HEK293 (cell line): ENCODE data around the gene LRFN2.

ENCODE experiments used
- CTCF ChIA-PET: fragments of 350-600 bp; formaldehyde crosslinking; extraction: SDS; loops from one replicate; lab custom pipeline; 2021; ENCODE audit warnings: antibody characterized with exemption; lab: Yijun Ruan, JAX
- POLR2A ChIA-PET: fragments of 300-600 bp; formaldehyde crosslinking; extraction: SDS; loops from one replicate; lab custom pipeline; 2020; ENCODE audit warnings: antibody characterized with exemption, inconsistent platforms; lab: Yijun Ruan, JAX
- H3K27ac ChIP-seq: fragments of 200-500 bp; sonication (Bioruptor generic); 2 replicates; pipeline ENCODE4 v1.5.1; 2014; ENCODE audit warnings: low read depth, low read length, control low read depth, inconsistent platforms; ENCODE audit errors: extremely low read depth
- H3K36me3 ChIP-seq, 2 experiments: fragments of 200-500 bp in 1 of 2; sonication (Bioruptor generic) in 1 of 2; 1 replicate in 1 of 2; 2 replicates in 1 of 2; pipeline ENCODE4 v1.5.1; 2014 to 2017; ENCODE audit warnings: inconsistent platforms in 2 of 2, low read length in 2 of 2; ENCODE audit not compliant: control insufficient read depth in 2 of 2, insufficient read depth in 1 of 2
- H3K4me1 ChIP-seq: fragments of 200-500 bp; sonication (Bioruptor generic); 2 replicates; pipeline ENCODE4 v1.5.1; 2014; ENCODE audit warnings: mild to moderate bottlenecking, low read length, inconsistent platforms; ENCODE audit not compliant: control insufficient read depth, insufficient read depth
- H3K4me3 ChIP-seq: 2 replicates; pipeline ENCODE4 v1.5.1; 2011; ENCODE audit warnings: low read depth, mild to moderate bottlenecking, control low read depth, low read length, moderate library complexity
- H3K9me3 ChIP-seq: fragments of 200-500 bp; sonication (Bioruptor generic); 2 replicates; pipeline ENCODE4 v1.5.1; 2014; ENCODE audit warnings: low read depth, low read length, inconsistent platforms; ENCODE audit not compliant: control insufficient read depth, insufficient read depth
- HIC1 ChIP-seq: fragments of 450-650 bp; formaldehyde crosslinking; IDR thresholded peaks from 2 replicates; pipeline ENCODE4 v1.5.1; 2016; ENCODE audit warnings: missing biosample characterization, missing genetic modification characterization
- MYNN ChIP-seq: fragments of 450-650 bp; formaldehyde crosslinking; IDR thresholded peaks from 2 replicates; pipeline ENCODE4 v1.5.1; 2016; ENCODE audit warnings: missing biosample characterization, missing genetic modification characterization, borderline replicate concordance
- MZF1 ChIP-seq: fragments of 450-650 bp; formaldehyde crosslinking; IDR thresholded peaks from 2 replicates; pipeline ENCODE4 v1.5.1; 2017; ENCODE audit warnings: missing biosample characterization, missing genetic modification characterization, borderline replicate concordance
- SCRT2 ChIP-seq: fragments of 450-650 bp; formaldehyde crosslinking; IDR thresholded peaks from 2 replicates; pipeline ENCODE4 v1.5.1; 2016; ENCODE audit warnings: missing biosample characterization, missing genetic modification characterization
- TCF7L2 ChIP-seq: IDR thresholded peaks from 2 replicates; pipeline ENCODE4 v1.6.1; 2011; ENCODE audit warnings: low read depth, mild to moderate bottlenecking, inconsistent platforms, low read length, moderate library complexity, borderline replicate concordance
- YY1 ChIP-seq: fragments of 450-650 bp; formaldehyde crosslinking; IDR thresholded peaks from 2 replicates; pipeline ENCODE4 v1.5.1; 2018; ENCODE audit warnings: missing biosample characterization, missing genetic modification characterization
- ZBTB1 ChIP-seq: fragments of 450-650 bp; formaldehyde crosslinking; IDR thresholded peaks from 2 replicates; pipeline ENCODE4 v1.5.1; 2016; ENCODE audit warnings: missing biosample characterization, missing genetic modification characterization
- ZBTB11 ChIP-seq: fragments of 450-650 bp; formaldehyde crosslinking; conservative IDR thresholded peaks from 2 replicates; pipeline ENCODE4 v1.5.1; 2016; ENCODE audit warnings: low read depth, missing biosample characterization, missing genetic modification characterization
- ZBTB20 ChIP-seq: fragments of 450-650 bp; formaldehyde crosslinking; IDR thresholded peaks from 2 replicates; pipeline ENCODE4 v1.5.1; 2016; ENCODE audit warnings: missing biosample characterization, missing genetic modification characterization
- ZFP3 ChIP-seq: fragments of 450-650 bp; formaldehyde crosslinking; IDR thresholded peaks from 2 replicates; pipeline ENCODE4 v1.5.1; 2016; ENCODE audit warnings: low read depth, missing biosample characterization, missing genetic modification characterization
- ZIC2 ChIP-seq: fragments of 450-650 bp; formaldehyde crosslinking; IDR thresholded peaks from 2 replicates; pipeline ENCODE4 v1.5.1; 2016; ENCODE audit warnings: missing biosample characterization, missing genetic modification characterization
- ZNF239 ChIP-seq: fragments of 450-650 bp; formaldehyde crosslinking; IDR thresholded peaks from 2 replicates; pipeline ENCODE4 v1.5.1; 2016; ENCODE audit warnings: missing biosample characterization, missing genetic modification characterization
- ZNF280C ChIP-seq: fragments of 450-650 bp; formaldehyde crosslinking; IDR thresholded peaks from 2 replicates; pipeline ENCODE4 v1.5.1; 2016; ENCODE audit warnings: missing biosample characterization, missing genetic modification characterization
- ZNF404 ChIP-seq: fragments of 450-650 bp; formaldehyde crosslinking; IDR thresholded peaks from 2 replicates; pipeline ENCODE4 v1.5.1; 2017; ENCODE audit warnings: missing biosample characterization, missing genetic modification characterization
- ZNF423 ChIP-seq: fragments of 450-650 bp; formaldehyde crosslinking; IDR thresholded peaks from 2 replicates; pipeline ENCODE4 v1.5.1; 2016; ENCODE audit warnings: missing biosample characterization, missing genetic modification characterization
- ZNF488 ChIP-seq: fragments of 450-650 bp; formaldehyde crosslinking; IDR thresholded peaks from 2 replicates; pipeline ENCODE4 v1.5.1; 2016; ENCODE audit warnings: missing biosample characterization, missing genetic modification characterization
- ZNF629 ChIP-seq: fragments of 450-650 bp; formaldehyde crosslinking; IDR thresholded peaks from 2 replicates; pipeline ENCODE4 v1.5.1; 2017; ENCODE audit warnings: missing biosample characterization, missing genetic modification characterization
- ZNF664 ChIP-seq: fragments of 450-650 bp; formaldehyde crosslinking; IDR thresholded peaks from 2 replicates; pipeline ENCODE4 v1.5.1; 2016; ENCODE audit warnings: missing biosample characterization, missing genetic modification characterization

Gene LRFN2

GRCh38 chr6:40443842-40444241 lies 143.3 kb downstream of the LRFN2 start:
- Histone ChIP-seq H3K4me3 (no peak overlapping the region), H3K9me3 (no peaks in the 10 kb centered on the region), H3K36me3 (no peaks in the 10 kb centered on the region), H3K4me1 (no peaks in the 10 kb centered on the region), H3K27ac (no peak overlapping the region)
- TF ChIP-seq SCRT2 (tag by site-specific recombination) (no peak), ZNF239 (tag by site-specific recombination) (no peak), ZFP3 (tag by site-specific recombination) (no peak), ZNF629 (tag by site-specific recombination) (no peak), ZNF488 (tag by site-specific recombination) (no peak), MZF1 (tag by site-specific recombination) (no peak), ZNF280C (tag by site-specific recombination) (no peak), YY1 (tag by site-specific recombination) (no peak), HIC1 (tag by site-specific recombination) (no peak), MYNN (tag by site-specific recombination) (no peak), ZNF423 (tag by site-specific recombination) (no peak), ZNF664 (no peak), TCF7L2 (no peak), ZBTB20 (tag by site-specific recombination) (no peak)
- CTCF ChIA-PET, result interaction anchor here (0.6 kb wide), 1 partner anchor 587 kb away, joined by 3 read pairs; no protein-coding TSS in a partner anchor
- POLR2A ChIA-PET, result no interaction called here

- CTCF ChIA-PET, result no interaction called here
- POLR2A ChIA-PET, result no interaction called here
Observed at GRCh38 chr6:40442591-40442990, 144.6 kb downstream of the LRFN2 start.

More at GRCh38 chr6:40442591-40442990, 144.6 kb downstream of the LRFN2 start:
- Histone ChIP-seq H3K27ac (no peak overlapping the region), H3K4me3 (no peak overlapping the region), H3K9me3 (no peaks in the 10 kb centered on the region), H3K36me3 (no peaks in the 10 kb centered on the region), H3K4me1 (no peaks in the 10 kb centered on the region)
- TF ChIP-seq ZIC2, result peak; percentile 76
- no peak for TF ChIP-seq ZBTB11 (tag by site-specific recombination)
- no peak for TF ChIP-seq ZNF404 (tag by site-specific recombination)
- TF ChIP-seq ZBTB1 (tag by site-specific recombination), result no peak
